ENCODE data around the gene LHFPL3. TPM values are rescaled to one million over a fixed set of nuclear protein-coding genes. Genes with fewer than 3 reads are reported as not detected.

Gene LHFPL3
- total and polyA plus RNA-seq, 7 donors, result 0.17 to 0.55 (median 0.36) TPM; not detected in 4

GRCh38 chr7:104482362-104483037 lies 154.1 kb downstream of the LHFPL3 start:
- Histone ChIP-seq H3K9me3 (no peaks in the 10 kb centered on the region), H3K27me3 (no peaks in the 10 kb centered on the region), H3K4me1 (no peaks in the 10 kb centered on the region), H3K4me3 (no peak overlapping the region), H3K36me3 (no peaks in the 10 kb centered on the region), H3K27ac (no peak overlapping the region)
- DNase-seq, result no peak
- intact Hi-C loops (cut with DNase I), result no loop called here
- no peak for TF ChIP-seq CTCF (IDR thresholded peaks at IDR 0.05)
- no peak for TF ChIP-seq EP300 (IDR thresholded peaks at IDR 0.05)
- TF ChIP-seq POLR2AphosphoS5 (IDR thresholded peaks at IDR 0.05), result no peak
- no peak for TF ChIP-seq POLR2A (IDR thresholded peaks at IDR 0.05)
- WGBS, 2 donors, result 19 to 67% methylated on average over 6 of the region's 6 CpGs

DNA sequence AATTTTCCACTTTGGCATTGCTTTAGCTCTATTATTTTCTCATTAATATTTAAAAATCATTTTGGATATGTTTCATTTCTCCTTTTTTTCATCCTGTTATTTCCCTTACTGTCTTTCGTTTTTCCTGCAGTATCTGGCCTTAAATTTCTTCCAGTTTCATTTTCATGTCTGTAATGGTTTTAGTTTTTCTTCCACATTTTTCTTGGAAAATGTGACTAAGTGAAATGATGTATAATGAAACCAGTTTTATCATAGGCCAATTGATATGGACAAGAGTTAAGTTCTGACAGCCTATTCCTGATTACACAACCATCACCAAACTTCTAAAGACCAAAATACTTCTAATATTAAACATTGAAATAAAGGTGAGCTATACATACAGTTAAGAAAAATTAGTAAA lies 158.5 kb downstream of the LHFPL3 start:
- H3K36me3 ChIP-seq, result no peaks in the 10 kb centered on the region
- no peak overlapping the region for H3K27ac ChIP-seq
- no peak for DNase-seq
- no peak for TF ChIP-seq EP300 (IDR thresholded peaks at IDR 0.05)
- no peak for TF ChIP-seq POLR2AphosphoS5 (IDR thresholded peaks at IDR 0.05)
- no peak for TF ChIP-seq CTCF (IDR thresholded peaks at IDR 0.05)
- no peak for TF ChIP-seq POLR2A (IDR thresholded peaks at IDR 0.05)
- H3K4me3 ChIP-seq, result no peak overlapping the region
- H3K27me3 ChIP-seq, result no peaks in the 10 kb centered on the region
- intact Hi-C loops (cut with DNase I), result no loop called here
- no peaks in the 10 kb centered on the region for H3K9me3 ChIP-seq
- H3K4me1 ChIP-seq, result no peaks in the 10 kb centered on the region
- WGBS, 2 donors, result 56 to 83% methylated on average over 1 of the region's 1 CpG

DNA sequence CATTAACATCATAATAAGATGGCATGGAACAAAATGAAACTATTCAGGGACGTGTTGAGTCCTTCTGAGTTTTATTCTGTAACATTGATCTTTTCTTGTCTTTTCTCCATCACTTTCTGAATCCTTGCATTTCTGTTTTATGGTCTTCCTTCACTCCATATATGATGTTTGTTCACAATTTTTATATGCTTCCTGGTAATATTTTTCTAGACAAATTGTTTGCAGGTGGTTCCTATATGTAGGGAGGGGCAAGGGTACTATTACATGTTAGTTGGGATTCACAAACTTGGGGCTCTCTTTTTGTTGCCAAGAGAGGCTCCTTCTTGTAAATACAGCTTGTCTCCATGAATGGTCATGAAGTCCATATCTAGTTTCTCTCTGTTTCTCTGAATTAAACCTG lies 159.2 kb downstream of the LHFPL3 start:
- H3K36me3 ChIP-seq, result no peaks in the 10 kb centered on the region
- no peaks in the 10 kb centered on the region for H3K4me1 ChIP-seq
- intact Hi-C loops (cut with DNase I), result no loop called here
- no peaks in the 10 kb centered on the region for H3K27me3 ChIP-seq
- H3K27ac ChIP-seq, result no peak overlapping the region
- H3K4me3 ChIP-seq, result no peak overlapping the region
- no peaks in the 10 kb centered on the region for H3K9me3 ChIP-seq
- WGBS, 2 donors, result 6 to 33% methylated on average over 1 of the region's 1 CpG
- no peak for DNase-seq
- TF ChIP-seq POLR2A (IDR thresholded peaks at IDR 0.05) (no peak), POLR2AphosphoS5 (IDR thresholded peaks at IDR 0.05) (no peak), CTCF (IDR thresholded peaks at IDR 0.05) (no peak), EP300 (IDR thresholded peaks at IDR 0.05) (no peak)

DNA sequence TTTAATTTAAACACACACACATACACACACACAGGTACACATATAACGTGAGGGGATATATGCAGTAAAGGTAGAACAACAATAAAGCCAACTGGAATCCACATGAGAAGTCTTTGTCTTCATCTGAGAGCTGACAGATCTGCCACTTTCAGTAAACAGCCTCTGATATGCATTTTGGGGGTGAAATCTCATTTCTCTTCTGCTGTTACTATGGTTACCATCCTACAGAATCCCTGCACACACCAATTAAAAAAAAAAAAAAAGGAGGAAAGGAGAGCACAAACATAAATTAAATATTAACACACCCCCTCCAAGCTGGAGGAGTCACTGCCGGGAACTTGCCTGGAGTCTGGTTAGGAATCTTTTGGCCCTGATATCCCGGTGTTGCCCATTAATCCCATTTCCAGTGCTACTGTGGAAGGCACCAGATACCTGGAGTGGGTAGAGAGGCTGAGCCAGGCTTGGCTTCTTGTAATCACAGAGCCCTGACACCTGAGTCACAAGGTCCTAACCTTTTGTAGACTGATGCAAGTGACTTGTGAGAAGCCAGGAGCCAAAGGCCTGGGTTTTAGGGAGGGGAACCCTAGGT lies 169.1 kb downstream of the LHFPL3 start:
- intact Hi-C loops (cut with DNase I), result no loop called here

More for the DNA sequence above, 169.1 kb downstream of the LHFPL3 start:
- no peak for TF ChIP-seq POLR2AphosphoS5 (IDR thresholded peaks at IDR 0.05)
- TF ChIP-seq CTCF (IDR thresholded peaks at IDR 0.05), result no peak
- no peak for TF ChIP-seq POLR2A (IDR thresholded peaks at IDR 0.05)
- TF ChIP-seq EP300 (IDR thresholded peaks at IDR 0.05), result no peak
- Histone ChIP-seq H3K27ac (no peak overlapping the region), H3K36me3 (no peaks in the 10 kb centered on the region), H3K4me1 (no peaks in the 10 kb centered on the region), H3K4me3 (no peak overlapping the region), H3K27me3 (no peaks in the 10 kb centered on the region), H3K9me3 (no peaks in the 10 kb centered on the region)
- 39 to 62% methylated on average over 3 of the region's 3 CpGs for WGBS, 2 donors
- DNase-seq, result no peak
